ENCODE data around the gene FRMD7.

DNA sequence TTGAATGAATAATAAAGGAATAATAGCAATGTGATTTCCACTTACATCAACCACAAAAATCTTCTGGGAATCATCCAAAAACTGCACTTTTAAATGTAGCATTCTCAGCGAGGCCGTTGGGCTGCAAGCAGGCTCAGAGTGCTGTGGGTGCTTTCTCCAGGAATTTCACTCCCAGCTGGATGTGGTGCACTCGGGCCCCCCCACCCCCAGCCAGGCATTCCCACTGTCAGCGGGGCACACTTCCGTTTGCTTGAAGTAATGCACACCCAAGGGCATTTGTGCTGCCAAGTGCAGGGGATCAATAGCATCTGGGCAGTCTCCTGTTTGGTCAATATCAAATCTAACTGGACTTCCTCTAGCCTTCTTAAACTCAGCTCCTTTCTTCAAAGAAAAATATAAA, at the start of gene FRMD7:
- TF ChIP-seq BHLHE40 (IDR thresholded peaks at IDR 0.05; ENCODE audit: low read depth, low read length) (no peak), POLR2A (IDR thresholded peaks at IDR 0.05; ENCODE audit: low read depth, low read length) (no peak), SMC3 (IDR thresholded peaks at IDR 0.05; ENCODE audit: low read depth, low read length) (no peak), RCOR1 (IDR thresholded peaks at IDR 0.05; ENCODE audit: insufficient replicate concordance, low read length) (no peak)
- TF ChIP-seq, protein P1, sequence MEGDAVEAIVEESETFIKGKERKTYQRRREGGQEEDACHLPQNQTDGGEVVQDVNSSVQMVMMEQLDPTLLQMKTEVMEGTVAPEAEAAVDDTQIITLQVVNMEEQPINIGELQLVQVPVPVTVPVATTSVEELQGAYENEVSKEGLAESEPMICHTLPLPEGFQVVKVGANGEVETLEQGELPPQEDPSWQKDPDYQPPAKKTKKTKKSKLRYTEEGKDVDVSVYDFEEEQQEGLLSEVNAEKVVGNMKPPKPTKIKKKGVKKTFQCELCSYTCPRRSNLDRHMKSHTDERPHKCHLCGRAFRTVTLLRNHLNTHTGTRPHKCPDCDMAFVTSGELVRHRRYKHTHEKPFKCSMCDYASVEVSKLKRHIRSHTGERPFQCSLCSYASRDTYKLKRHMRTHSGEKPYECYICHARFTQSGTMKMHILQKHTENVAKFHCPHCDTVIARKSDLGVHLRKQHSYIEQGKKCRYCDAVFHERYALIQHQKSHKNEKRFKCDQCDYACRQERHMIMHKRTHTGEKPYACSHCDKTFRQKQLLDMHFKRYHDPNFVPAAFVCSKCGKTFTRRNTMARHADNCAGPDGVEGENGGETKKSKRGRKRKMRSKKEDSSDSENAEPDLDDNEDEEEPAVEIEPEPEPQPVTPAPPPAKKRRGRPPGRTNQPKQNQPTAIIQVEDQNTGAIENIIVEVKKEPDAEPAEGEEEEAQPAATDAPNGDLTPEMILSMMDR (conservative IDR thresholded peaks at IDR 0.05; ENCODE audit: low read depth, low read length), result no peak

All from IMR-90 (cell line).